SK-N-SH treated with all-trans-retinoic acid at 6 μM for 48 hours (cell line): ENCODE data around the gene CSF2.

ENCODE experiments used
- ATAC-seq: fragments of 200-7000 bp; cut with Tn5 transposase; 3 replicates; pipeline ENCODE4 v1.9.1; 2020; ENCODE audit warnings: mild to moderate bottlenecking, moderate library complexity
- ARNTL ChIP-seq: fragments of 450-650 bp; formaldehyde crosslinking; IDR thresholded peaks from 2 replicates; pipeline ENCODE4 v1.5.0; 2020; ENCODE audit warnings: low read depth, mild to moderate bottlenecking, moderate library complexity, borderline replicate concordance
- BACH2 ChIP-seq: fragments of 250-450 bp; sonication (Bioruptor Pico); IDR thresholded peaks from 2 replicates; pipeline ENCODE4 v1.9.0; 2021; ENCODE audit warnings: mild to moderate bottlenecking, borderline replicate concordance
- CSDC2 ChIP-seq: fragments of 250-450 bp; sonication (Bioruptor Pico); IDR thresholded peaks from 2 replicates; pipeline ENCODE4 v1.5.0; 2020; ENCODE audit warnings: mild to moderate bottlenecking, moderate library complexity
- GLIS3 ChIP-seq: fragments of 250-450 bp; sonication (Bioruptor Pico); IDR thresholded peaks from 2 replicates; pipeline ENCODE4 v1.5.0; 2020; ENCODE audit warnings: mild to moderate bottlenecking, moderate library complexity
- ISL1 ChIP-seq: fragments of 250-450 bp; sonication (Bioruptor Pico); IDR thresholded peaks from 2 replicates; pipeline ENCODE4 v2.1.2; 2022; ENCODE audit warnings: mild to moderate bottlenecking, moderate library complexity
- OSR1 ChIP-seq: fragments of 250-450 bp; sonication (Bioruptor Pico); IDR thresholded peaks from 2 replicates; pipeline ENCODE4 v1.8.0; 2022; ENCODE audit warnings: moderate library complexity, mild to moderate bottlenecking, inconsistent platforms
- PPARA ChIP-seq: fragments of 250-450 bp; sonication (Bioruptor Pico); IDR thresholded peaks from 2 replicates; pipeline ENCODE4 v1.5.0; 2020; ENCODE audit warnings: mild to moderate bottlenecking, borderline replicate concordance
- RARB ChIP-seq: fragments of 250-450 bp; sonication (Bioruptor Pico); IDR thresholded peaks from 2 replicates; pipeline ENCODE4 v1.8.0; 2021; ENCODE audit warnings: mild to moderate bottlenecking, moderate library complexity
- SNAI2 ChIP-seq: fragments of 250-450 bp; sonication (Bioruptor Pico); IDR thresholded peaks from 2 replicates; pipeline ENCODE4 v1.5.0; 2020; ENCODE audit warnings: mild to moderate bottlenecking, moderate library complexity
- TCF4 ChIP-seq: fragments of 250-450 bp; sonication (Bioruptor Pico); IDR thresholded peaks from 2 replicates; pipeline ENCODE4 v1.8.0; 2021; ENCODE audit warnings: mild to moderate bottlenecking, moderate library complexity, borderline replicate concordance
- TOX ChIP-seq: fragments of 250-450 bp; sonication (Bioruptor Pico); IDR thresholded peaks from 2 replicates; pipeline ENCODE4 v1.8.0; 2021; ENCODE audit warnings: mild to moderate bottlenecking, moderate library complexity, borderline replicate concordance
- TSHZ2 ChIP-seq: fragments of 250-450 bp; sonication (Bioruptor Pico); IDR thresholded peaks from 2 replicates; pipeline ENCODE4 v1.5.0; 2020; ENCODE audit warnings: mild to moderate bottlenecking, moderate library complexity
- ZFP3 ChIP-seq: fragments of 250-450 bp; sonication (Bioruptor Pico); IDR thresholded peaks from 2 replicates; pipeline ENCODE4 v1.5.0; 2020; ENCODE audit warnings: mild to moderate bottlenecking, moderate library complexity
- ZFP30 ChIP-seq: fragments of 450-650 bp; formaldehyde crosslinking; IDR thresholded peaks from 2 replicates; pipeline ENCODE4 v1.5.0; 2022; ENCODE audit warnings: mild to moderate bottlenecking, moderate library complexity
- ZNF565 ChIP-seq: fragments of 450-650 bp; formaldehyde crosslinking; conservative IDR thresholded peaks from 2 replicates; pipeline ENCODE4 v1.5.0; 2020; ENCODE audit warnings: low read depth, mild to moderate bottlenecking, moderate library complexity
- ZNF70 ChIP-seq: fragments of 450-650 bp; formaldehyde crosslinking; IDR thresholded peaks from 2 replicates; pipeline ENCODE4 v1.5.0; 2020; ENCODE audit warnings: mild to moderate bottlenecking, moderate library complexity
- ZNF8 ChIP-seq: fragments of 450-650 bp; formaldehyde crosslinking; IDR thresholded peaks from 2 replicates; pipeline ENCODE4 v1.5.0; 2020; ENCODE audit warnings: mild to moderate bottlenecking, moderate library complexity
- TF ChIP-seq, protein P1 (sequence below): fragments of 250-450 bp; sonication (Bioruptor Pico); IDR thresholded peaks from 2 replicates; pipeline ENCODE4 v1.8.0; 2021; ENCODE audit warnings: low read depth, mild to moderate bottlenecking, moderate library complexity, borderline replicate concordance
- TF ChIP-seq, protein P2 (sequence below): fragments of 250-450 bp; sonication (Bioruptor Pico); IDR thresholded peaks from 2 replicates; pipeline ENCODE4 v1.5.1; 2020; ENCODE audit warnings: low read depth, mild to moderate bottlenecking, moderate library complexity
- TF ChIP-seq, protein P3 (sequence below): fragments of 250-450 bp; sonication (Bioruptor Pico); IDR thresholded peaks from 2 replicates; pipeline ENCODE4 v1.8.0; 2020; ENCODE audit warnings: mild to moderate bottlenecking, moderate library complexity, borderline replicate concordance

CSF2 gene

DNA sequence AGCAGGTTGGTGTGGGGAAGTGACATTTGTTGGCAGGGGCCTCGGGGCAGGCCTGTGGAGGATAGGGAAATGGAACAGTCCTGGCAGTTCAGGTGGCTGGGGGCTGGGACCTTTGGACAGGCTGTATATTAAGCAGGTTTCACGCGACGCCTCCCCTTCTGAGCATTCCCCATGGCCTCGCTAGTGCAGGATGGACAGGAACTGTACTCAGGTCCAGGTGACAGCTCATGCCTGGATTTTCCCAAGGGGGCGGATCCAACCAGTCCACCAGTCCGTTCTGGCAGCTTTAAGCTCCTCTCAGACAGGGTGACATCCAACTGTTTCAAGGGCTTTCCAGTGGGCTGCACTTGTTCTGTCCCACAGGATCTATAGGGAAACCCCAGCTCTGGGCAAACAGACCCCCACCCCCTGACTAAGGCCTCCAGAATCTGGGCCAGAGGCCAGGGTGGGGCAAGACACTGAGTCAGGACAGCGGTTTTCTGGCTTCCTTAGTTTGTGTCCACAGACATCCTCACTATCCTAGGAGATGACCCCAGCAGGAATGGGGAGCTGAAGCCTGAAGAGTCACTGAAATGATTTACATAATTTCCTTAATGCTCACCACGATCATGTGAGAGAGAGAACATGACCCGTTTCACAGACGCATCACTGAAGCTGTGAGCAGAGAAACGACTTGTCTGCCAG lies 20.9 kb downstream of the CSF2 start:
- ATAC-seq, result peak; percentile 76
- no peak for TF ChIP-seq TSHZ2
- no peak for TF ChIP-seq SNAI2
- no peak for TF ChIP-seq ZFP3 (CRISPR knock-in tag)
- no peak for TF ChIP-seq ZNF565
- no peak for TF ChIP-seq GLIS3 (CRISPR knock-in tag)
- TF ChIP-seq, protein P1, sequence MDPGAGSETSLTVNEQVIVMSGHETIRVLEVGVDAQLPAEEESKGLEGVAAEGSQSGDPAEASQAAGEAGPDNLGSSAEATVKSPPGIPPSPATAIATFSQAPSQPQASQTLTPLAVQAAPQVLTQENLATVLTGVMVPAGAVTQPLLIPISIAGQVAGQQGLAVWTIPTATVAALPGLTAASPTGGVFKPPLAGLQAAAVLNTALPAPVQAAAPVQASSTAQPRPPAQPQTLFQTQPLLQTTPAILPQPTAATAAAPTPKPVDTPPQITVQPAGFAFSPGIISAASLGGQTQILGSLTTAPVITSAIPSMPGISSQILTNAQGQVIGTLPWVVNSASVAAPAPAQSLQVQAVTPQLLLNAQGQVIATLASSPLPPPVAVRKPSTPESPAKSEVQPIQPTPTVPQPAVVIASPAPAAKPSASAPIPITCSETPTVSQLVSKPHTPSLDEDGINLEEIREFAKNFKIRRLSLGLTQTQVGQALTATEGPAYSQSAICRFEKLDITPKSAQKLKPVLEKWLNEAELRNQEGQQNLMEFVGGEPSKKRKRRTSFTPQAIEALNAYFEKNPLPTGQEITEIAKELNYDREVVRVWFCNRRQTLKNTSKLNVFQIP (CRISPR knock-in tag), result no peak
- TF ChIP-seq ZFP30 (CRISPR knock-in tag), result no peak
- TF ChIP-seq BACH2 (CRISPR knock-in tag), result no peak
- TF ChIP-seq ARNTL (CRISPR knock-in tag), result no peak

DNA sequence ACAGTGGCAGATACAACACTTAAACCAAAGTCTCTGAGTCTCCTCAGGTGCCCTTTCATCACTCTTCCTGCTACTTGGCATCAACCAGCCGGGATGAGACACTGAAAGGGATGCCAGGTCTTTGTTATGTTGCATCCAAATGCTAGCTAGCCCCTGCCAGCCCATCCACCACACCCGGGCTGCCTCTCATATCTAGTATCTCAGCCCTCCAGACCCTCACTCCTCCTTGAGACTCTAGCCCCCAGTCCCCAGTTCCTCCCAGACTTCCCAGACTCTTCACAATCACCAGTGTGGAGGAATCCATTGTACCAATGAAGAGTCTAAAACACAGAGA lies 21.5 kb downstream of the CSF2 start:
- no peak for ATAC-seq
- TF ChIP-seq CSDC2 (no peak), TCF4 (CRISPR knock-in tag) (no peak), OSR1 (CRISPR knock-in tag) (no peak)

GRCh38 chr5:132095424-132095972 lies 21.9 kb downstream of the CSF2 start:
- TF ChIP-seq, protein P1 (CRISPR knock-in tag), result no peak
- TF ChIP-seq ZFP3 (CRISPR knock-in tag) (no peak), TOX (CRISPR knock-in tag) (no peak), ZFP30 (CRISPR knock-in tag) (no peak), ZNF8 (CRISPR knock-in tag) (no peak), PPARA (CRISPR knock-in tag) (no peak)
- TF ChIP-seq, protein P2, sequence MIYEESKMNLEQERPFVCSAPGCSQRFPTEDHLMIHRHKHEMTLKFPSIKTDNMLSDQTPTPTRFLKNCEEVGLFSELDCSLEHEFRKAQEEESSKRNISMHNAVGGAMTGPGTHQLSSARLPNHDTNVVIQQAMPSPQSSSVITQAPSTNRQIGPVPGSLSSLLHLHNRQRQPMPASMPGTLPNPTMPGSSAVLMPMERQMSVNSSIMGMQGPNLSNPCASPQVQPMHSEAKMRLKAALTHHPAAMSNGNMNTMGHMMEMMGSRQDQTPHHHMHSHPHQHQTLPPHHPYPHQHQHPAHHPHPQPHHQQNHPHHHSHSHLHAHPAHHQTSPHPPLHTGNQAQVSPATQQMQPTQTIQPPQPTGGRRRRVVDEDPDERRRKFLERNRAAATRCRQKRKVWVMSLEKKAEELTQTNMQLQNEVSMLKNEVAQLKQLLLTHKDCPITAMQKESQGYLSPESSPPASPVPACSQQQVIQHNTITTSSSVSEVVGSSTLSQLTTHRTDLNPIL (CRISPR knock-in tag), result no peak
- peak; percentile 8; the same call in 2 of the 3 replicates for ATAC-seq

DNA sequence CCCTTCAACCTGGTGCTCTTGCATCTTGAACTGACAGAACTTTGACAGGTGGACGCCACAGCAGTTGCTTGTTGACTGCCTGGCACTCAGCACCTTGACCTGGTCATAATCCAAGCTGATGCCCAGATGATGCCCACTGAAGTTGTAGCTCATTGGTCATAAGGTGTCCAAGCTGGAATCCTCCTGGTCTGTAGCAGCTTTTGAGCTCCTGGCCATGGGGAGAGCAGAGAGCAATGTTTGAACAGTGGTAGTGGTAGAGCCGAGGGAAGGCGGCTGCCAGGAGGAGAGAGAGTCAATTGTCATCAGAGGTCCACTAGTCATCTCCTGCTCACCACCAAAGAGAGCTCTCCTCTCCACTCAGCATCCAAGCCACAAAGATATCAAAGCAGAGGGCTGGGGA lies 23.3 kb downstream of the CSF2 start:
- no peak for TF ChIP-seq CSDC2
- no peak for TF ChIP-seq TSHZ2
- TF ChIP-seq BACH2 (CRISPR knock-in tag), result no peak
- no peak for TF ChIP-seq SNAI2
- TF ChIP-seq, protein P3, sequence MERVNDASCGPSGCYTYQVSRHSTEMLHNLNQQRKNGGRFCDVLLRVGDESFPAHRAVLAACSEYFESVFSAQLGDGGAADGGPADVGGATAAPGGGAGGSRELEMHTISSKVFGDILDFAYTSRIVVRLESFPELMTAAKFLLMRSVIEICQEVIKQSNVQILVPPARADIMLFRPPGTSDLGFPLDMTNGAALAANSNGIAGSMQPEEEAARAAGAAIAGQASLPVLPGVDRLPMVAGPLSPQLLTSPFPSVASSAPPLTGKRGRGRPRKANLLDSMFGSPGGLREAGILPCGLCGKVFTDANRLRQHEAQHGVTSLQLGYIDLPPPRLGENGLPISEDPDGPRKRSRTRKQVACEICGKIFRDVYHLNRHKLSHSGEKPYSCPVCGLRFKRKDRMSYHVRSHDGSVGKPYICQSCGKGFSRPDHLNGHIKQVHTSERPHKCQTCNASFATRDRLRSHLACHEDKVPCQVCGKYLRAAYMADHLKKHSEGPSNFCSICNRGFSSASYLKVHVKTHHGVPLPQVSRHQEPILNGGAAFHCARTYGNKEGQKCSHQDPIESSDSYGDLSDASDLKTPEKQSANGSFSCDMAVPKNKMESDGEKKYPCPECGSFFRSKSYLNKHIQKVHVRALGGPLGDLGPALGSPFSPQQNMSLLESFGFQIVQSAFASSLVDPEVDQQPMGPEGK (CRISPR knock-in tag), result no peak
- no peak for TF ChIP-seq ISL1 (CRISPR knock-in tag)
- no peak for TF ChIP-seq ZNF70
- no peak for TF ChIP-seq ZFP30 (CRISPR knock-in tag)
- no peak for TF ChIP-seq ZNF565
- no peak for TF ChIP-seq TCF4 (CRISPR knock-in tag)
- TF ChIP-seq OSR1 (CRISPR knock-in tag), result no peak
- TF ChIP-seq RARB (CRISPR knock-in tag), result no peak
- no peak for ATAC-seq
